ENCODE measurements around the gene RNPEP.

Gene RNPEP

GRCh38 chr1:201964261-201964660 lies 18.2 kb upstream of the RNPEP start:
- no peak for DNase-seq

- no peak for DNase-seq
Measured at GRCh38 chr1:201966171-201966570, 16.3 kb upstream of the RNPEP start.

DNA sequence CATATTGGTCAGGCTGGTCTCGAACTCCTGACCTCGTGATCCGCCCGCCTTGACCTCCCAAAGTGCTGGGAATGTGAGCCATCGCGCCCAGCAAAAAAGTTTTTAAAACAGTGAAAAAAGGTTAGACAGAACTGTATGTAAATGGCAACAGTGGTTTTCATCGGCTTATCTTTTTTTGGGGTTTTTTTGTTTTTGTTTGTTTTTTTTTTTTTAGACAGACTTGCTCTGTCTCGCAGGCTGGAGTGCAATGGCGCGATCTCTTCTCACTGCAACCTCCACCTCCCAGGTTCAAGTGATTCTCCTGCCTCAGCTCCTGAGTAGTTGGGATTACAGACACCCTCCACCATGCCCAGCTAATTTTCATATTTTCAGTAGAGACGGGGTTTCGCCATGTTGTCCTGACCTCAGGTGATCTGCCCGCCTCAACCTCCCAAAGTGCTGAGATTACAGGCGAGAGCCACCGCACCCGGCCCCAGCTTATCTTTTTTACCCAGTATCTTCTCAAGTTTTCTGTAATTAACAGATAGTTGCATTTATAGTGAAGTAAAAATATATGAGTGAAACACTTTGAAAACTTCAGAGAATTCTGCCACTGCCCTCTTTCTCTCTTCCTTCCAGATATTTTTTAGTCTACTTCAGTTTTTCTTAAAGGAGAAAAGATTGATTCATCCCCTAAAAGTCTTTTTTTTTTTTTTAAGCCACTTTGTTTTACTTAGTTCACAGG lies 14.1 kb upstream of the RNPEP start:
- no peak for DNase-seq

- DNase-seq, result peak; percentile 90
Measured at GRCh38 chr1:201970334-201971159, 11.9 kb upstream of the RNPEP start.

DNA sequence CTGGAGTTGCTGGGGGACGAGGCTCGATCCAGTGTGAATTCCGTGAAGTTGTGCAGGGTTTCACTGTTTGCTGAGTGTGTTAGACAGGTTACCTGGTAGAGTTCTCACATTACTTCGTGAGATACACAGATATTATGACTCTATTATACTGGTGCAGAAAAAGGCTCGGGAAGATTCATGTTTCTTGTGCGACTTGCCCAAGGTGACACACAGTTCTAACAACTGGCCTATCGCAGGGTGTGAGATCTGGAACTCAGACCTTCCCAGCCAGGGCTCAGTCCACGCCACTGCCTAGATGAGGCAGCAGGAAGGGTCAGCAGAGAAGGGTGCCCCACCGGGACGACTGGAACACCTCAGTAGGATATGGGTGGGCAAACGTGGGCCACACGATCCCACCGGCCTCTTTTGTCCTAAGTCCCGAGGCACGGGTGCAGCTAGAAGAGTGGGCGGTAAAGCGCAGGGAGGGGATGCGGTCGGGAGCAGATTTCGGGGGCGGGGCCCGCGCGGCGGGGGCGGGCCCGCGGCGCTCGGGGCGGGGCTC lies 296 bp upstream of the RNPEP start:
- DNase-seq, result no peak

- no peak for DNase-seq
Measured at GRCh38 chr1:201983380-201983805, 945 bp downstream of the RNPEP start.

GRCh38 chr1:201984446-201984845 lies 2.0 kb downstream of the RNPEP start:
- DNase-seq, result no peak

- no peak for DNase-seq
Measured at GRCh38 chr1:201985355-201985754, 2.9 kb downstream of the RNPEP start.

GRCh38 chr1:201988601-201989000 lies 6.2 kb downstream of the RNPEP start:
- no peak for DNase-seq

DNA sequence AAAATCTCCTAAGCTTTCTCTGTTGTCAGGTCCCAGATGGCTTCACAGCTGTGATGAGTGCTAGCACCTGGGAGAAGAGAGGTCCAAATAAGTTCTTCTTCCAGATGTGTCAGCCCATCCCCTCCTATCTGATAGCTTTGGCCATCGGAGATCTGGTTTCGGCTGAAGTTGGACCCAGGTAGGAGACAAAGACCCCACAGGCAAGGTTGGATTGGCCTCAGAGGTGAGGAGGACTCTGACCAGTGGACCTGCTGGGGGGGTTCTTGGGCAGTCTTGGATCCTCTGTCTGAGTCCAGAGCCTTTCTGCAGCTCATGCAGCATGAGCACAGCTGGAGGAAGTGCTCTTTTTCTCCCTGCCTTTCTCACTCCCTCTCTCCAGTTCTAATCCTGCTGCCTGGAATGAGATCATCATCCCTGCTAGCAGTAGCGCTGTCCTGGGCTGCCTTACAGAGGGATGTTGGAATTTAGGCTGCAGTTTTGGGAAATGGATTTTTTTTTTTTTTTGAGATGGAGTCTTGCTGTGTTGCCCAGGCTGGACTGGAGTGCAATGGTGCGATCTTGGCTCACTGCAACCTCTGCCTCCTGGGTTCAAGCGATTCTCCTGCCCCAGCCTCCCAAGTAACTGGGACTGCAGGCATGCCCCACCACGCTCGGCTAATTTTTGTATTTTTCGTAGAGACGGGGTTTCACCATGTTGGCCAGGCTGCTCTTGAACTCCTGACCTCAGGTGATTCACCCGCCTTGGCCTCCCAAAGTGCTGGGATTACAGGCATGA lies 7.1 kb downstream of the RNPEP start:
- DNase-seq, result no peak

DNA sequence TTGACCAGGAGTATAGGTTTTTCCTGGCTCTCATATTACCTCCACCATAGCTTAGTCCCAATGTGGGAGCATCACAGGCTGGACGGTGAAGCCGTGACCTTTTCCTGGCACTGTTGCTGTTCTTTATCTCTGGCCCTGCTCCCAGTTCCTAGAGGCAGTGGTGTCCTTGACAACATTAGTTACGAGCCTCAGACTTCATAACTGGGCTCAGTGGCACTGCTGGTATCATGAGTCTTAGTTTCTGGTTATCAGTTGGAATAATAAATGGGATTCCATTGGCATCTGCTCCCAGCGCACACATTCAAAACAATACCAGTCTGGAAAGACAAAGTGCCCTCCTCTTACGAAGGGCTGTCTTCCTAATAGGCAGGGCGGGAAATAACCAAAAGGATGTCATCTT lies 8.0 kb downstream of the RNPEP start:
- DNase-seq, result no peak

GRCh38 chr1:201999625-202000238 lies 17.3 kb downstream of the RNPEP start:
- peak; percentile 81 for DNase-seq

DNA sequence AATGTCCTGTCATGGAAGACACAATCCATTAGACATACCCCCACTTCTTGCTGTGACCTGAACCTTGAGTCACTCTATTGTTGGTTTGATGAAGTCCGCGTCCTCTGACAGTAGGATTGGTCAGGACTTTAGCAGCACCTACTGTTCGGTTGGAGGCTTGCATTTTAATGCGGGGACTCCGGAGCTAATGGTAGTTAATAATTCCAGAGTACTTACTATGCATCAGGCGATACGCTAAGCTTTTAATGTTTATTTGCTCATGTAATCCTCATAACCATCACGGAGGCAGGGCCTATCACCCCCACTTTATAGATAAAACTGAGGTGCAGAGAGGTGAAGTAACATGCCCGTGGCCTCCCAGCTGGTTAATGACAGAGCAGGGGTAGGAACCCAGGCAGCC lies 20.1 kb downstream of the RNPEP start:
- no peak for DNase-seq

- DNase-seq, result no peak
Measured at GRCh38 chr1:202004711-202005110, 22.3 kb downstream of the RNPEP start.

DNA sequence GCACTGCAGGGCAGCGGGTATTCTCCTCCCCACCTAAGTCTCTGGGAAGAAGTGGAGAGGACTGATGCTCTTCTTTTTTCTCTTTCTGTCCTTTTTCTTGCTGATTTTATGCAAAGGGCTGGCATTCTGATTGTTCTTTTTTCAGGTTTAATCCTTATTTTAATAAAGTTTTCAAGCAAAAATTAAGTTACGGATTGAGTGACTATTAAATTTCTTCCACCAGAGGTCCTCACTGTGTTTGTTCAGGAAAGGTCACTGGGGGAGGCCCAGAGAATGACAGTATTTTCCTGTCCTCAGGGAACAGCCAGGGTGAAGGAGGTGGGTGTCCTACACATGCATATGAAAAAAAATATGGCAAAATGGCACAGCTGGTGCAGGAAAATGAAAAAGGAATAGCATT lies 23.5 kb downstream of the RNPEP start:
- peak; percentile 50 for DNase-seq

- DNase-seq, result no peak
Measured at GRCh38 chr1:202007304-202007703, 24.9 kb downstream of the RNPEP start.

DNA sequence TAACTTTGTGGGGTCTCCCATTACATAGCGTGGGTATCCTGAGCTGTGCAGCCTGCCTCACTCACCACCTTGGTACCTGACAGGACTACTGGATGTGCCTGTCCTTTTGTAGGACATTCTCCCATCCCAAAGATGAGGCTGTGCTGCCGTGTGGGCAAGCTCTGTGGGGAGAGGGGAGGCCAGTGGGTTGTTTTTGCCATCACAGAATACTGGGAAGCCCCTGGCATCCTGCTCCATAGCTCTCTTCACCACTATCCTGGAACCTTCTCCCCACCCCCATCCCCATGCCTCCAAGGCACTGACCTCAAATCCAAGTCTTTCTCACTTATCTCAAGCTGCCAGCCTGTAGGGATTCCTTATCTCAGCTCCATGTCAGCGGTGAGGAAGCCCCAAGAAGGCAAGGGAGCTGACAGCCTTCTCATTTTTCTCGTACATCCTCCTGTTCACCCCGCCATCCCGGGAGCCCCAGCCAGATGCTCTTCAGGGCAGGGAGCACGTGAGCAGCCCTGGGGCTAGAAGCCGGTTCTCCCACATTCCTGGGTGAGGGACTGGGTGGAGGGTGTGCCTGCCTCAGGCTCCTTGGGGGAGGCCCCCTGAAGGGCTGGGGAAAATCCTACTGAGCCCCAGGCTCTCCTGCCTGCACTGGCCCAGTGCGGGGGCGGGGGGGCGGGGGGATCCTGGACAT lies 25.5 kb downstream of the RNPEP start:
- DNase-seq, result peak; percentile 50

DNA sequence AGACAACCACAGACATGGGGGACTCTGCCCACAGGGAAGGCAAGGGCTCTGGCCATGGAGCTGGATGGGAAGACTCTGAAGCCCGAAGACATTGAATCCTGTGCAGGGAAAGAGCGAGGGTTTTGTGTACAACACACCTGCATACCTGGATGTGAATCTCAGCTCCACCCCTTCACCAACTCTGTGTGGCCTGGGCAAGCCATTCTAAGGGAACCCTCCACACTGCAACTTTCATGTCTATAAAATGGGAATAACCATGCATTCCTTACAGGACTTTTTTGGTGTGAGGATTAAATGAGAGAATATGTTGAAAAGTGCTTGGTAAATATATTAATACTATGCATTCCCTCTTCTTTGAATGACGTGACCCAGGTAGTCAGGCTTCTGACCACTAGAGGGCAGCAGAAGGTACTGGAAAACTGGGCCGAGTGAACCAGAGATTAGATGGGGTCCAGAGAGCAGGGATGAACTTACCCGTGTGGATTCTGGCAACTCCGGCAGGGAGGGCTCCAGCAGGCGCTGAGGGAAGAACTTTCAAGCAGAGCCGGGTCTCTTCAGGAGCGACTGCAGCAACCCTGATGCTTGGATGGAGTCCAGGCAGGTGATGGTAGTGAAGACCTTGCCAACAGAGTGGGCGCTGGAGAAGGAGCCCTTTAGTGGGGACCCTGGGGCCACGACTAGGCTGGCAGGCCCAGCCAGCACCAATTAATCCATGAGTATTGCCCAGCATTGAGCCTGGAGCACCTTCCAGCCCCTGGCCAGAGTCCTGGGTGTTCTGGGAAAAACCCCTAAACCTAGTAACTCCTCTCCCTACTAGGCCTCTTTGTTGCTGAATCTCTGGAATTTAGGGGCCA lies 27.1 kb downstream of the RNPEP start:
- DNase-seq, result peak; percentile 95

DNA sequence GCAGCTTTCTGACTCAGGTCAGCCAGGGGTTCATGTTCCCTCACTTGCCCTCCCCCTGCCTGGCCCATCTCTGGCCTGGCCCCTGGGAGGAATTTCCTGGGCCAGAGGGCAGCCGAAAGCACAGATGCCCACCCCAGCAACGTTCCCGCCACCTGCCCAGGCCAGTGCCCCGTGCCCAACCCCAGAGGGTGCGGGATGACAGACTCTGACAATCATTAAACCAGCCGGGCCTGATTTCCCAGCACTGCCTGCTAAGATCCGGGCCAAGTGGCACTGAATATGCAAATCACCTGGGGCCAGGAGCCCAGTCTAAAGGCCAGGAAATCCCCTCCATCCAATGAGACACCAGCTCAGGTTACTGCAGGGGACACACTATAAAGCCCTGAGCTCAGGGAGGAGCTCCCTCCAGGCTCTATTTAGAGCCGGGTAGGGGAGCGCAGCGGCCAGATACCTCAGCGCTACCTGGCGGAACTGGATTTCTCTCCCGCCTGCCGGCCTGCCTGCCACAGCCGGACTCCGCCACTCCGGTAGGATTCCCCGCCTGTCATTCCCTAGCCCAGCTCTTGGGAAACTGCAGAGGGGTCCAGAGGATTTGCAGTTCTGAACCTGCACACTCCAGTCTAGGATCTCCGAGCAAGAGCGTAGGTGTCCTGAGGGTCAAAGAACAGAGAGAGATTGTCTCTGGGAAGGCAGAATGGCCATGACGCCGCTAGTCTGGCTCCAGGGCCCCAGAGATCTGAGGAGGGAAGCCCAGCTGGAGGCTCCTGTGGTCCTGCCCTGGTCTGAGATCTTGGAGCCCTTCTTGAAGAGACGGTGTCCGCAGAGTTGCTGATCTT lies 27.9 kb downstream of the RNPEP start, which contains the start of gene ELF3:
Gene ELF3 (plus strand): TSS at position 408 of the 836 bp plus-strand sequence. CDS start 550 bp downstream, outside the sequence.
- DNase-seq, result peak; percentile 99

GRCh38 chr1:202011994-202012393 lies 29.5 kb downstream of the RNPEP start:
- peak; percentile 54 for DNase-seq
